PC-9 (cell line): ENCODE measurements around the gene SPEN.

Source experiments
- EZH2 ChIP-seq: fragments of 200-600 bp; sonication (generic); IDR thresholded peaks from 2 replicates; pipeline ENCODE4 v1.8.0; 2017; ENCODE audit warnings: antibody characterized with exemption, low read depth
- TF ChIP-seq, protein P1 (sequence below): fragments of 200-600 bp; sonication (generic); conservative IDR thresholded peaks from 2 replicates; pipeline ENCODE4 v1.6.1; 2017; ENCODE audit warnings: mixed run types, antibody characterized with exemption, mild to moderate bottlenecking, moderate library complexity

- TF ChIP-seq, protein P1, sequence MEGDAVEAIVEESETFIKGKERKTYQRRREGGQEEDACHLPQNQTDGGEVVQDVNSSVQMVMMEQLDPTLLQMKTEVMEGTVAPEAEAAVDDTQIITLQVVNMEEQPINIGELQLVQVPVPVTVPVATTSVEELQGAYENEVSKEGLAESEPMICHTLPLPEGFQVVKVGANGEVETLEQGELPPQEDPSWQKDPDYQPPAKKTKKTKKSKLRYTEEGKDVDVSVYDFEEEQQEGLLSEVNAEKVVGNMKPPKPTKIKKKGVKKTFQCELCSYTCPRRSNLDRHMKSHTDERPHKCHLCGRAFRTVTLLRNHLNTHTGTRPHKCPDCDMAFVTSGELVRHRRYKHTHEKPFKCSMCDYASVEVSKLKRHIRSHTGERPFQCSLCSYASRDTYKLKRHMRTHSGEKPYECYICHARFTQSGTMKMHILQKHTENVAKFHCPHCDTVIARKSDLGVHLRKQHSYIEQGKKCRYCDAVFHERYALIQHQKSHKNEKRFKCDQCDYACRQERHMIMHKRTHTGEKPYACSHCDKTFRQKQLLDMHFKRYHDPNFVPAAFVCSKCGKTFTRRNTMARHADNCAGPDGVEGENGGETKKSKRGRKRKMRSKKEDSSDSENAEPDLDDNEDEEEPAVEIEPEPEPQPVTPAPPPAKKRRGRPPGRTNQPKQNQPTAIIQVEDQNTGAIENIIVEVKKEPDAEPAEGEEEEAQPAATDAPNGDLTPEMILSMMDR, result no peak
- TF ChIP-seq EZH2, result no peak
These were observed 11.6 kb upstream of the SPEN start for GRCh38 chr1:15835741-15836510.
